ENCODE measurements around the gene OR6J1. TPM values are rescaled to one million over a fixed set of nuclear protein-coding genes. Genes with fewer than 3 reads are reported as not detected.
A peak's percentile ranks its signal among the peaks of the same experiment; 100 is the strongest.

Gene OR6J1
- total and polyA plus RNA-seq, 2 donors (not counting 3 experiments of a cell fraction or from before 2014, with no cell fraction given) = not detected

- ChIA-PET CTCF (no interaction called here), POLR2A (no interaction called here)
- DNase-seq (ENCODE audit: low read depth, low spot score) = no peak
- no TSS peak for BruUV-seq (replicated peaks)
- FAIRE-seq = no peak
- H3K4me1 ChIP-seq (ENCODE audit: control insufficient read depth, extremely low read depth, insufficient read depth, low read length) = peaks cover 4% of the 10 kb centered on the region
- H3K79me2 ChIP-seq (ENCODE audit: control insufficient read depth, insufficient read depth, low read length) = no peaks in the 10 kb centered on the region
- no peak overlapping the region for H2AFZ ChIP-seq (ENCODE audit: low read depth, low read length)
- H3K9me1 ChIP-seq (replicated peaks; ENCODE audit: control insufficient read depth, extremely low read depth, insufficient read depth, low read length) = no peaks in the 10 kb centered on the region
- no peak overlapping the region for H3K9ac ChIP-seq (replicated peaks; ENCODE audit: extremely low read depth, insufficient read depth, low read length)
- intact Hi-C loops (cut with micrococcal nuclease) = no loop called here
- H3K27ac ChIP-seq (ENCODE audit: insufficient read depth, low read depth, low read length) = no peak overlapping the region
- TF ChIP-seq CTCF (IDR thresholded peaks at IDR 0.05; ENCODE audit: extremely low read depth in 1 of 2, insufficient read depth in 1 of 2, low read depth in 1 of 2, low read length in 2 of 2) = no peak
- no peaks in the 10 kb centered on the region for H3K36me3 ChIP-seq (ENCODE audit: control insufficient read depth in 2 of 2, extremely low read depth in 1 of 2, insufficient read depth in 2 of 2, low read length in 2 of 2)
- H3K4me3 ChIP-seq (replicated peaks in 1 of 3; ENCODE audit: insufficient read depth in 1 of 3, low read depth in 1 of 3, low read length in 3 of 3) = no peak overlapping the region
- dilution Hi-C loops (cut with MboI; ENCODE audit: extremely low pct_ligation_motif_present, low sequenced_read_pairs) = no loop called here
- H4K20me1 ChIP-seq (replicated peaks; ENCODE audit: control insufficient read depth, extremely low read depth, insufficient read depth, low read length) = no peaks in the 10 kb centered on the region
- no peaks in the 10 kb centered on the region for H3K9me3 ChIP-seq (replicated peaks; ENCODE audit: control insufficient read depth, insufficient read depth, low read length)
- H3K4me2 ChIP-seq (ENCODE audit: insufficient read depth, low read length) = no peak overlapping the region
- no peaks in the 10 kb centered on the region for H3K27me3 ChIP-seq (ENCODE audit: control insufficient read depth in 2 of 2, insufficient read depth in 2 of 2, low read length in 2 of 2)
Observed at GRCh38 chr14:22671622-22672021, 27.5 kb upstream of the OR6J1 start.

- dilution Hi-C loops (cut with MboI; ENCODE audit: extremely low pct_ligation_motif_present, low sequenced_read_pairs) (no loop called here), intact Hi-C loops (cut with micrococcal nuclease) (no loop called here)
- H3K36me3 ChIP-seq (ENCODE audit: control insufficient read depth in 2 of 2, extremely low read depth in 1 of 2, insufficient read depth in 2 of 2, low read length in 2 of 2) = no peaks in the 10 kb centered on the region
- H3K4me3 ChIP-seq (replicated peaks in 1 of 3; ENCODE audit: insufficient read depth in 1 of 3, low read depth in 1 of 3, low read length in 3 of 3) = no peak overlapping the region
- H3K9ac ChIP-seq (replicated peaks; ENCODE audit: extremely low read depth, insufficient read depth, low read length) = no peak overlapping the region
- POLR2A ChIA-PET = interaction anchor here (1.0 kb wide), 1 partner anchor 20 kb away, joined by 3 read pairs; no protein-coding TSS in a partner anchor
- DNase-seq (ENCODE audit: low read depth, low spot score) (no peak), FAIRE-seq (peak; percentile 37)
- H3K79me2 ChIP-seq (ENCODE audit: control insufficient read depth, insufficient read depth, low read length) = no peaks in the 10 kb centered on the region
- H3K9me3 ChIP-seq (replicated peaks; ENCODE audit: control insufficient read depth, insufficient read depth, low read length) = no peaks in the 10 kb centered on the region
- H3K27ac ChIP-seq (ENCODE audit: insufficient read depth, low read depth, low read length) = no peak overlapping the region
- peak overlapping the region; percentile 24 for H2AFZ ChIP-seq (ENCODE audit: low read depth, low read length)
- no peaks in the 10 kb centered on the region for H3K27me3 ChIP-seq (ENCODE audit: control insufficient read depth in 2 of 2, insufficient read depth in 2 of 2, low read length in 2 of 2)
- no peaks in the 10 kb centered on the region for H4K20me1 ChIP-seq (replicated peaks; ENCODE audit: control insufficient read depth, extremely low read depth, insufficient read depth, low read length)
- CTCF ChIA-PET = interaction anchor here (1.0 to 1.4 kb wide), 6 partner anchors 10 to 180 kb away, joined by 3 to 12 read pairs (median 4); partner anchors contain the start of gene OXA1L
- no peaks in the 10 kb centered on the region for H3K9me1 ChIP-seq (replicated peaks; ENCODE audit: control insufficient read depth, extremely low read depth, insufficient read depth, low read length)
- peaks cover 4% of the 10 kb centered on the region for H3K4me1 ChIP-seq (ENCODE audit: control insufficient read depth, extremely low read depth, insufficient read depth, low read length)
- BruUV-seq (replicated peaks) = no TSS peak
- TF ChIP-seq MAX (IDR thresholded peaks at IDR 0.05; ENCODE audit: insufficient read depth, insufficient read length) (no peak), POLR2AphosphoS5 (IDR thresholded peaks at IDR 0.05; ENCODE audit: insufficient read depth, low read depth, low read length) (no peak), JUN (IDR thresholded peaks at IDR 0.05; ENCODE audit: borderline replicate concordance, insufficient read depth, insufficient read length, low read depth) (no peak), MYC (IDR thresholded peaks at IDR 0.05; ENCODE audit: low read depth, low read length) (no peak), GATA2 (IDR thresholded peaks at IDR 0.05; ENCODE audit: insufficient read depth, insufficient read length, low read depth, low read length) (no peak), POLR2A (IDR thresholded peaks at IDR 0.05; ENCODE audit: low read depth, low read length) (no peak), CTCF (IDR thresholded peaks at IDR 0.05; ENCODE audit: extremely low read depth in 1 of 2, insufficient read depth in 1 of 2, low read depth in 1 of 2, low read length in 2 of 2) (no peak), FOS (IDR thresholded peaks at IDR 0.05; ENCODE audit: borderline replicate concordance, insufficient read depth, low read length) (no peak), EZH2 (IDR thresholded peaks at IDR 0.05; ENCODE audit: borderline replicate concordance, low read depth, low read length, severe bottlenecking) (no peak)
- no peak overlapping the region for H3K4me2 ChIP-seq (ENCODE audit: insufficient read depth, low read length)
Observed at GRCh38 chr14:22668863-22669262, 24.7 kb upstream of the OR6J1 start.
